NT2/D1 (cell line): ENCODE data around the gene FBXL19.

ENCODE experiments used
- YY1 ChIP-seq: IDR thresholded peaks from 2 replicates; pipeline ENCODE4 v1.6.1; 2011; ENCODE audit not compliant: insufficient read length, insufficient read depth
- ZNF274 ChIP-seq: IDR thresholded peaks from 2 replicates; pipeline ENCODE4 v1.6.1; 2011; ENCODE audit warnings: mild to moderate bottlenecking, low read depth, low read length

- no peak for TF ChIP-seq YY1
- TF ChIP-seq ZNF274: no peak
These were observed 38.2 kb upstream of the FBXL19 start for GRCh38 chr16:30885196-30885595.
